GM19397 (cell line): Measurements from ENCODE around the gene KICS2.
A peak's percentile ranks its signal among the peaks of the same experiment; 100 is the strongest.
"Not testable (repeated sequence)": the region's sequence is repeated elsewhere in the genome, so short reads cannot be mapped to it uniquely, and the experiment has no call there.

Experiments
- ATAC-seq: cut with Tn5 transposase; IDR thresholded peaks from one replicate; pipeline ENCODE4 v1.9.1; 2021; ENCODE audit warnings: mild to moderate bottlenecking, moderate library complexity; ENCODE audit not compliant: unreplicated experiment

KICS2 gene

DNA sequence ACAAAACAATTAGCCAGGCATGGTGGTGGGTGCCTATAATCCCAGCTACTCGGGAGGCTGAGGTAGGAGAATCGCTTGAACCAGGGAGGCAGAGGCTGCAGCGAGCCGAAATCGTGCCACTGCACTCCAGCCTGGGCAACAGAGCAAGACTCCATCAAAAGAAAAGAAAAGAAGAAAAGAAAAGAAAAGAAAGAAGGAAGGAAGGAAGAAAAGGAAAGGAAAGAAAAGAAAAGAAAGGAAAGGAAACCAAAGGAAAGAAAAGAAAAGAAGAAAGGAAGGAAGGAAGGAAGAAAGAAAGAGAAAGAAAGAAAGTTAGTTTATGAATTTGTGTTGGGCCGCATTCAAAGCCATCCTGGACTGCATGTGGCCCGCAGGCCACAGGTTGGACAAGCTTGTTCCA is 4.5 kb downstream of the KICS2 start:
- not testable (repeated sequence) for ATAC-seq

- no peak for ATAC-seq
These were observed 5.9 kb downstream of the KICS2 start for GRCh38 chr12:64216239-64216638.

- ATAC-seq: no peak
These were observed 9.9 kb downstream of the KICS2 start for GRCh38 chr12:64212119-64212746.

- ATAC-seq: no peak
These were observed 14.6 kb downstream of the KICS2 start for GRCh38 chr12:64207453-64207852.

DNA sequence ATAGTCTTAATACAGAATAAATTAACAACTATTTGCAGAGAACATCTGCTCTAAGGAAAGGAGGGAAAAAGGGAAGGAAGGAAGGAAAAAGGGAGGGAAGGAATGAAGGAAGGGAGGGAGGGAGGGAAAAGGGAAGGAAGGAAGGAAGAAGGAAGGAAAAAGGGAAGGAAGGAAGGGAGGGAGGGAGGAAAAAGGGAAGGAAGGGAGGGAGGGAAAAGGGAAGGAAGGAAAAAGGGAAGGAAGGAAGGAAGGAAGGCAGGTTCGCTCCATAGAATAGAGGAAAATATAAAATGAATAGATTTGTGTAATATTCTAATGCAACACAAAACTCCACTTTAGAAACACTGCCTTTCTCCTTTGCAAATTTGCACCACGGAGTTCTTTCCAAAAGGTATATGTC is 16.6 kb downstream of the KICS2 start:
- no peak for ATAC-seq

- ATAC-seq: no peak
These were observed 18.3 kb downstream of the KICS2 start for GRCh38 chr12:64203775-64204174.

DNA sequence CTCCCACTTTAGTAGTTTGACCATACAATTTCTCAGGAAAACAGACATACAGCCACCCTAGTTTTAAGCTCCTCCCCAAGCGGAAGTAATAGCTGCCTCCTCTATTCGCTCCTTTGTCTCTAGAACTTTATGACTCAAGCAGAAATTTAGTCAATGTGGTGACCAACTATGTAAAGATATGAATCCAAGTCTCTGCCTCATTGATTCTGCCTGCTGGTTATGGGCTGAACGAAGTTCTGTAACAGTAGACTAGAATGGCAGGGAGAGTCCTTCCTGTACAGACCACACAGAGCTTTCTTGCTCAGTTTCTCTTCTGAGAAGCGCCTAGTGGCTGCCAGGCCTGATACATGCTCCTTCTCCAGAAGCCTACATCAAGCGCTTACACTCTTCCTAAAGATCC is 19.1 kb downstream of the KICS2 start:
- ATAC-seq: no peak

- ATAC-seq: not testable (repeated sequence)
These were observed 26.3 kb downstream of the KICS2 start for GRCh38 chr12:64195841-64196240.

GRCh38 chr12:64194333-64195149 is 27.6 kb downstream of the KICS2 start:
- ATAC-seq: no peak

DNA sequence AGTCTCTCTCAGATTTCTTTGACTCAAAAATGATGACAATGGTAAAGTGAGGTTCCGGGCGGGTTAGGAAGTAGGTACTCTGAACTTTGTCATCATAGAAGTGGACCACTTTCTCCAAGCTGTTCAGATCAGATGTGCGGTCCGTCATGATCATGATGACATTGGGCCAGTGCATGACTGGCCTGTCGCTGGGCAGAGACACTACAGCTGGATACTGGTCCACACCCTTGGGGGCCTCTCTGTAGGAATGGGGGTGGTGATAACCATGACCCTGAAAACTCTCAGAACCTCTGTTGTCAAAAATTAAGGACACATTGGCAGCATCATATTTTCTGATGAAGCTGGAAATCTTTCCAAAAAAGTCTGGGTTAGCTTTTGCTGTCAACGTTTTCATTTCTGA is 28.2 kb downstream of the KICS2 start:
- no peak for ATAC-seq

DNA sequence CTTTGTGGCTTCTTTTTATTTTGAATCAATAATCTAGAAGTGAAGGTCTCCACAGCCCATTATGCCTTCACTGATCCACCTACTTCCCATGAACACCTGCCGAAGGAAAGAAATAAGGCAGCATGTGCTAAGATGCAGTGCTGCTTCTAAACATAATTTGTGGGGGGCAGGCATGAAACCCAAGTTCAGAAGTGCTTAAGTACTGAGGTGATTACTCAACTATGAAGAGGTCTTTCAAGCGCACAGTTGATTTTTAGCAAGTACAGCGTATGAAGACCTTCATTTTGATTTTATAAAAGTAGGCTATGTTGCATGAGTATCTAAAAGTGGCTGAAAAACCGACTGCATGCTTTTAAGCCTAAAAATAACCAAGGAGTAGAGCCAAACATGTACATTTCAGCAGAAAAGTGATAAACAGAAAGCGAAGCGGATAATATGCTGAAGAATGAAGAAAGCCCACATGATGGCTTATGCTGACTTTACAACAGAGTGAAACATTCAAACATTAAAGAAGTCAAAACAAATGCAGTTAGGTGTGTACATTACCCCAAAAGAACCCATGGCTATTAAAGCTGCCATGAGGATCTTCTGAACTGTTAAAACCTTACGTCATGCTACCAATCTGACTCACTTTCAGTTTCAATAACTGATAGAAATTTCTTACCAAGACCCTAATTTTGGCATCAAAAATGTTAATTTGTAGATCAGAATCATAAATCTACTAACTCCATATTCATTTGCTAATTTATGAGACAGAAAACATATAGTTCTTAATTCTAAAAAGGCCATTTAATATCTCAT is 29.3 kb downstream of the KICS2 start:
- peak; percentile 83 for ATAC-seq

DNA sequence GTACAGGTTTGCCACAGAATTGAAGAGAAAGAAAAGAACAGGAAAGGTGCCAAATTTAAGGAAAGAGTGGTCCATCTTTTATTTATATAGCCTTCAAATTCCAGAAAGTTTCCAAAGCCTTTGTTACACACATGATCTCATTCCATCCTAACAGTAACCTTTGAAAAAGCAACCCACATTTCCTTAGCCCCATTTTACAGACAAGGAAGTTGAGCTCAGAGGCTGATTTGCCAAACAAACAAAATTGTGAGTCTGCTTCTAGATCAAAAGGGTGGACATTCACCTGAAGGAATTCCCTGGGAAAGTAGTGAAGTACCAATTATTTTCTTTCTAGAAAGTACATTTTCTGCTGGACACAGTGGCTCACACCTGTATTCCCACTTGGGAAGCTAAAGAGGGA is 32.0 kb downstream of the KICS2 start:
- no peak for ATAC-seq

- ATAC-seq: no peak
These were observed 32.6 kb downstream of the KICS2 start for GRCh38 chr12:64189530-64189929.

GRCh38 chr12:64187794-64188193 is 34.3 kb downstream of the KICS2 start:
- no peak for ATAC-seq

DNA sequence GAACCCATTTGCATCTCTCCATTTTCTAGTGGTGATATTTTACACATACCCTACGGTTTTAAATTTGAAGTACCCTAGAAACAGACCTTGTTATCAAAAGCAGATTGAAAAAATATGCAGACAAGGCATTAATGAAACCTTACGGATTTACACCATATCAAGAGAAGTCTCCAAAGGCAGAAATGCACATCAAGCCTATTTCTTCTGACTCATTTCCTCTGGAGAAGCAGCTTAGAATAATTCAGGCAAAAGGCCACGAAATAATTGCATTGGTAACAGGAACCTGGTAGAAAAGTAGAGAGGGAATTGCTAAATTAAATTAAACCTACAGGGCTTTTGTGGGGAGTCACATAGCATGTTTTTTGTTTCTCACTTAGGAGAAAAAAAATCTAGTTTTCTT is 34.7 kb downstream of the KICS2 start:
- ATAC-seq: no peak

DNA sequence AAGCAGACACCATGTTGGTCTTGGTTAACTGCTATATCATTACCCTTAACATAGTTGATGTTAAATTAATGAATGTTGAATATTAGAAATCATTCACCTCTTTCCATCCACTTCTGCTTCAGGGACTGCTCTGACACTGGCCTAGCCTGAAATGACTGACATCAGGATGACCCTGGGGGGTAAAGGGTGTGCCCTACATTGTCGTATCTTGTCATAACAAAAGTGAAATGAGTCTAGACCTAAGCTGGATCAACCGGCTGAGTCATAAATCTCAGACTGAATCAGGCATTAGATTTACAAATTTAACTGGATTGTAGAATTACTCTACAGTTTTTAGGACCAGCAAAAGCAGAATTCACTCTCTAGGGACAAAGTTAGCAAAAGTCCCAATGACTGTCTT is 35.3 kb downstream of the KICS2 start:
- ATAC-seq: peak; percentile 61

- ATAC-seq: no peak
These were observed 37.9 kb downstream of the KICS2 start for GRCh38 chr12:64184216-64184615.

GRCh38 chr12:64181430-64182291 is 40.4 kb downstream of the KICS2 start:
- no peak for ATAC-seq

- ATAC-seq: no peak
These were observed 41.1 kb downstream of the KICS2 start for GRCh38 chr12:64180951-64181350.

DNA sequence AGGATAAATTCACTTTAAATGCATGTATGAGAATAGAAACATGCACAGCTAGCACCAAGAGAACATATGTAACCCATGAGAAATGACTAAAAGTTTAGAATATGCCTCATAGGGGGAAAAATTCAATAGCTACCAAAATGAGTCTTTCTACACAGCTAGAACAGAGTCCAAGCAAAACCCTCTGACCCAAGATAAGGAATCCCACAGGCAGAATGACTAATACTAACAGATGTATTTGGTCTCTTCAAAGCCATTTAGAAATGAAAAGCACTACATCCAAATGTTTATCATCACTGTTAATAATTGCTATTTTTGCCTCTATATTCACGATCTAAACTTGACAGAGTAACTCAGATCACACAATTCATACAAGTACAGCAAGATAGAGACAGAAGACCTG is 44.0 kb downstream of the KICS2 start:
- no peak for ATAC-seq

DNA sequence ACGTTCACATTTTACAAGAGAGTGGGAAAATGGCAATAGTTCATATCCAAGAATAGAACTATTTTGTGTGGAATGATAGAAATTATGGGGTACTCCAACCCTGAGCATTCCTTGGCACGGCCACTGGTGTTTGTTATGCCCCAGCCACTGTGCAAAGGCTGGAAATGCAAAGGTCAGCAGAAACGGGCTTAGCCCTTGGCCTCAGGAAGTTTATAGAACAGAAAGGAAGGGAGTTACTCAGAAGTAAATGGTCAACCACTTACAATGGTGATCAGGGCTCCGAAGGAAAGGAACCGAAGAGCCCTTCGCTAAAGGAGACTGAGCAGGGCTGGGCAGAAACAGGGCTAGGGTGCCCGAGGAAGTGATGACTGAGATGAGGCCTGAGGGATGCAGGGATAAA is 45.1 kb downstream of the KICS2 start:
- ATAC-seq: no peak
